ENCODE results near the gene VEZT.
"Not testable (repeated sequence)": the region's sequence is repeated elsewhere in the genome, so short reads cannot be mapped to it uniquely, and the experiment has no call there.

Gene VEZT, protein sequence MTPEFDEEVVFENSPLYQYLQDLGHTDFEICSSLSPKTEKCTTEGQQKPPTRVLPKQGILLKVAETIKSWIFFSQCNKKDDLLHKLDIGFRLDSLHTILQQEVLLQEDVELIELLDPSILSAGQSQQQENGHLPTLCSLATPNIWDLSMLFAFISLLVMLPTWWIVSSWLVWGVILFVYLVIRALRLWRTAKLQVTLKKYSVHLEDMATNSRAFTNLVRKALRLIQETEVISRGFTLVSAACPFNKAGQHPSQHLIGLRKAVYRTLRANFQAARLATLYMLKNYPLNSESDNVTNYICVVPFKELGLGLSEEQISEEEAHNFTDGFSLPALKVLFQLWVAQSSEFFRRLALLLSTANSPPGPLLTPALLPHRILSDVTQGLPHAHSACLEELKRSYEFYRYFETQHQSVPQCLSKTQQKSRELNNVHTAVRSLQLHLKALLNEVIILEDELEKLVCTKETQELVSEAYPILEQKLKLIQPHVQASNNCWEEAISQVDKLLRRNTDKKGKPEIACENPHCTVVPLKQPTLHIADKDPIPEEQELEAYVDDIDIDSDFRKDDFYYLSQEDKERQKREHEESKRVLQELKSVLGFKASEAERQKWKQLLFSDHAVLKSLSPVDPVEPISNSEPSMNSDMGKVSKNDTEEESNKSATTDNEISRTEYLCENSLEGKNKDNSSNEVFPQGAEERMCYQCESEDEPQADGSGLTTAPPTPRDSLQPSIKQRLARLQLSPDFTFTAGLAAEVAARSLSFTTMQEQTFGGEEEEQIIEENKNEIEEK

DNA sequence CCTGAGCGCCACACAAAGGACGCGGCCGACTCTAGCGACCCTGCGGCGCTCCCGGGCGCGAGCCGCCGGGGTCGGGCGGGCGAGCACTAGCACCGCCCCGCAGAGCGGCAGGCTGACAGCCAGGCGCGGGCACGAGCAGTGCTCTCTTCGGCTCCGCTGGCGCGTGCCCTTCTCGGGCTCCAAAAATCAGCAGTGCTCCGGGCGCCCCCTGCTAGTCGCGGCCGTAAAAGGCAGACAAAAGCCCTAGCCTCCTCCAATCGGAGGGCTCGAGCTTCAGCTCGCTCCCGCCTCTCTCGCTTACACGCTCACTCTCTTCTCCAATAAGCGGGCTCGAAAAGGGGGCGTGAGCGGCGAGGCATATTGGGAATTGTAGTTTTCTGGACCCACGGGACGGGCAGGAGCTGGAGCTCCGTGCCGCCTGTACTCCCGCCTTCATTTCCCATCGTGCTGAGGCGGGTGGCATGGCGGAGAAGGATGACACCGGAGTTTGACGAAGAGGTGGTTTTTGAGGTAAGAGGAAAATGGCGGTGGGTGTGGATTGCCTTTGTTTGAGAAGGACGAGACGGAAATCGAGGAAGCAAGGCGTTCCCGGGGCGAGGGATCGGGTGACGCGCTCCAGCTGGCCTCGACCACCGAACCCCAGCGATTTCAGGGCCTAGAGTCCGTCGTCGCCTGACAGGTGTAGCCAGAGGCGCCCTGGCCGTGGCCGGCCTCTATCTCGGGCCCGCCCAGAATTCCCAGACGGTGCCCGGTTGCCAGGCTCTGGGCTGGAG, at the start of gene VEZT, which contains the start of gene FGD6:
VEZT (plus strand) TSS at position 431 of the 773 bp plus-strand sequence; CDS start at position 475, 44 bp downstream.
FGD6 (minus strand) TSS at position 91 of the 773 bp plus-strand sequence. CDS start 227 bp downstream, outside the sequence.
- peak; percentile 92 to 96 (median 95) for DNase-seq (ENCODE audit: low read depth in 2 of 3, low spot score in 1 of 3)

DNA sequence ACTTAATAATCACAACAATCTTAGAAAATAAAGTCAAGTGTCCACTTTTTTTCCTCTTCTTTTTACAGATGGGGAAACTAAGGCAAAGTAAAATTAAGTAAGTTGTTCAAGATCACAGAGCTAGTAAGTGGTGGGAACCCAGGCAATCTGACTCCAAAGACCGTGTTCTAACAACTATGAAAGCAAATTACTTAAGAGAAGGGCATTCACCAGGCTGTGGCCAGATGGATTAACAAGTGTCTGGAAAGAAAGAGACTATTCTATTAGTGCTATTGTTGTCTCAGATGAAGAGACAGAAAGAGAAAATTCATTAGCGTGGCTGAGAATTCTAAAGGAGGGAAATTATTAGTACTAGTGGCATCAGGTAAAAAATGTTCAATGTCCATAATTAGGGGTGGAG, 48.9 kb upstream of the VEZT start:
- no peak for DNase-seq (ENCODE audit: low read depth in 2 of 3, low spot score in 1 of 3)

DNA sequence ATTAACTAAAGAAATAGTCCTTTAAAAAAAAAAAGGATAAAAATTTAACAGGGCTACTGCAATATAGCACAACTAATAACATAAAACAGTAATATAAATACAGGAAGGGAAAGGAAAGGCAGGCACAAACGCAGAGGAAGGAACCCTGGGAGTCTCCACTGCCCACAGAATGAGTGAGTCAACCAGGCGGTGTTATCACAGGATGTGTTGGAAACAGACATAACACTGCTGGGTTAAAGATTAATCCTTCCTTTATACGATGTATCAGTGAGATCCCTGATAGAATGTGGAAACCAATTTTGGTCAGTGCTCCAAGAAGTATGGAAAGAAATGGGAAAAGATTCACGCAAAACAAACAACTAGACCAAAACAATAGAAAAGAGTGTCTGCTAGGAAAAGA, 48.2 kb upstream of the VEZT start:
- no peak for DNase-seq (ENCODE audit: low read depth in 2 of 3, low spot score in 1 of 3)

DNA sequence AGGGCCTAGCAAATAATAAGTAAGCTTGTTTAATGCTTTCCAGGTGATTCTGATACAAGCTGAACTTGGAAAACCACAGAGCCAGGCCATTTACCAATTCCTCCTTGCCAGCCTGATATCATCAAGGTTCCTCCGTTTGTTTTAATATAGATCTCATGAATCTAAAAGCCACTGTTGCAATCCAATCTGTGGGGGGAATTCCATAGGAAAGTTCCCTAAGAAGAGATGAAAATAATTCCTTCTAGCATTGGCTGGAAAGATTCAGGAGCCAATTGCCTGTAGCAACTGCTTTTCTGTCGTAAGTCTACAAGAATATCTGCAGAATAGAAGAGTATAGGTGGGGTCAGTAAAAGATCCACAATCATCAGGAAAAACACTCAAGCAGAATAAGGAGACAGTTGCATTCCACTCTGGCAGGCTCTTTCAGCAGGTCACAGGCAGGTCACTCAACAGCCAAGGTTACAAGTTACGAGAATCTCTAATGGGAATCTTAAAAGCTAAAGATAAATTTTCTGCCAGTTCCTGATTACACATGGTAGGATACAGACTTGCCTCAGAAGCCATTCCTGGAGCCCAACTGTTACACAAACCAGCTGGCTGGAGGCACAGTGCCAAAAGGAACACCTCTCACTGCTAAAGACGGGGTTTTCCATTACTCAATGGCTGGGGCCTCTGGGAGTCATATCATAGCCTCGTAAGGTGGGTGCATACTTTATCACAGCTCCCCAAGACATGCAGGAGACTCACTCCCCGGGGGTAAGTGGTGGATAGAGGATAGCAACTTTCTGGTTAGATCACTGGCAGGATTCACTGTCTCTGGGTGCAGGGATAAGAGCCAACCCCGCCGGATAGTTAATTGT, 44.0 kb upstream of the VEZT start:
- no peak for DNase-seq (ENCODE audit: low read depth in 2 of 3, low spot score in 1 of 3)

DNA sequence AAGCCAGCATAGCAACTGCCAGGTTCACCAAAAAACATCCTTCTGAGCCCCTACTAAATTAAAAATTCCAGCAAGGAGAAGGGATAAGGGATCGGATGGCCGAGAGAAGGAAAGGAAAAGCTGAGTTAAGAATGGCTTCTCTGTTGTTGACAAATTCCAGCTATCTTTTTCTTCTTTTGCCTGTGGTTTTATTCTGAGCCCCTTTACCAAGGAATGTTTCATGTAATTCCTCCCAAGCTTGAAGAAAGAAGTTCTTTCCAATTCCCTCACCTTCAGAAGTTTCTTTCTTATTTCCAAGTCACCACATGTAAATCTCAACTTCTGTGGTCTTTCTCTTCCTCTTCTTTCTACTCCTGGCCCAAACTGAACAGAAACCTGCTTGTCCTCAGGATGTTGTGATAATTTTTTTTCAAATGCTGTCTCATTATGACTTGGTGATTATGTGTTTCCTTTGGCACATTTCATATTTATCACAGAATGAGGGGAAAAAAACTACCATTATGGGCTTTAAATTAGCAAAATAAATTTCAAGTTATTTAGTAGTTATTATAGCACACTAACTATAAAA, 40.3 kb upstream of the VEZT start:
- no peak for DNase-seq (ENCODE audit: low read depth in 2 of 3, low spot score in 1 of 3)

DNA sequence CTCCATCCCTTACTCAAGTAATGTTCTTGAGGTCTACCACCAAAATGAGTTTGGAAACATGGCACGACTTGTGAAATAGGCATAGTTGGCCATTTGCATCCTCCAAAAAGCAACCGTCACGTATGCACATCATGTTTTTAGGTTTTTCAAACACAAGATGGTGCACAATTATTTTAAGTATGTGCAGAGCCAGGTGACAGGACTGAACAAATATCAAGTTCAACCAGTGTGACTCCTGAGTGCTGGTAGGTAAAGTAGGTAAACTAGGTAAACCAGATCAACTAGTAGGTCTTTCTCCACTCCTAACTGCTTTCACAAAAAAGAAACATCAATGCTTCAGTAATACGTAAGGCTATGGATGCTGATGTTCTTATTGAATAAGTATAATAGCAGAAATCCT, 39.5 kb upstream of the VEZT start:
- no peak for DNase-seq (ENCODE audit: low read depth in 2 of 3, low spot score in 1 of 3)

DNA sequence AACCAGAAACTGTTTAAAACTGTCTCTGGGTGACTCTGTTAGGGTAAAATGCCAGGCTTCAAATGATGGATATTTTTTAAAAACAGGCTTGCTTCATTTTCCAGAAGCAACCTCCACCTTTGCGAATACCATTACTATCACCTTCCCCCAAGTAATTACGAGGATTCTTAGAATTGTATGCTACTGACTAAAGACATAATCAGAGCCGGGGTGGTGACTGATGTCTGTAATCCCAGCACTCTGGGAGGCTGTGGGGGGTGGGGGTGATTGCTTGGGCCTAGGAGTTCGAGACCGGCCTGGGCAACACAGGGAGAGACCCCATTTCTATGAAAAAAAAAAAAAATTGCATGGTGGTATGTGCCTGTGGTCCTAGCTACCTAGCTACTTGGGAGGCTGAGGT, 38.6 kb upstream of the VEZT start:
- DNase-seq (ENCODE audit: low read depth in 2 of 3, low spot score in 1 of 3), result no peak

DNA sequence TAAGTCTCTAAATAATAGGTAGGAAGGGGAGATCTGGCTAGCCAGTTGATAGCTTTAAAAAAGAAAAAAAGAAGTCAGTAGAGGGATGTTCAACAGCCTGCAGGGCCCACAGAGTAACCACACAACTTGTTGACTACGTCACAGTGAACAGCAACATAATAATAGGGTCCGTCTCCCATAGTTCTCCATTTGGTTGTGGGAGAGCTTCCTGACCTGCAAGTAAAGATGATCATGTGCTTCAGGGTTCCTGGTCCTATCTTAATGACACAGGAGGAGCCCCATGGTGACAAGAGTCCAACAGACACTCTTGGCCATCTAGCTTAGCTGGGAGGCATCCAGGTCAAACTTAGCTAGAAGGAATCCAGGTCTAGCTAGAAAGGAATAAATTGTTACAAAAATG, 36.5 kb upstream of the VEZT start:
- no peak for DNase-seq (ENCODE audit: low read depth in 2 of 3, low spot score in 1 of 3)

DNA sequence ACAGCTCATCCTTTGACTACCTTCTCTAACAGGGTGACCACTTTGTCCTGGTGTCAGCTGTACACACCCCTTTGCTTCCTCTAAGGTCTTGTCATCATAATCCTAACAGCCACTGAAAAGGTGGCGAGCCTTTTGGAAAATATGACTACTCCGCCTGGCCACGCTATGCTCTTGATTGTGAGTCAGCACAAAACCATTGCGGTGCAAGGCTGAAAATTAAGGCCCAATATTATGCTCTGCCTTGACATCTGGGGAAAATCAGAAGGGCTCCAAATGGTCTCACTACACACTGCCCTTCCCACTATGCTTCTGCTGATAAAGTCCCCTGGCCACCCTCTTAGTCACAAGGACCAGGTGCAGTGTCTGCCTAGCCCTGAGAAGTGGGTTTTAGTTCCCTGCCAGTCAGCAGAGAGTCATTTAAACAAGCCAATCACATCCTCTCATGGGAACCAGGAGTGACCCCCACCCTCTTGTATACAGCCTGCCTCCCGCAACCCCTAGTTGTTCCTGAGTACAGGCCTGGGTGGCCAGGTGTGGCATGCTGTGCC, 34.7 kb upstream of the VEZT start:
- DNase-seq (ENCODE audit: low read depth in 2 of 3, low spot score in 1 of 3), result peak in 2 of 3 donors; percentile 2 to 8

DNA sequence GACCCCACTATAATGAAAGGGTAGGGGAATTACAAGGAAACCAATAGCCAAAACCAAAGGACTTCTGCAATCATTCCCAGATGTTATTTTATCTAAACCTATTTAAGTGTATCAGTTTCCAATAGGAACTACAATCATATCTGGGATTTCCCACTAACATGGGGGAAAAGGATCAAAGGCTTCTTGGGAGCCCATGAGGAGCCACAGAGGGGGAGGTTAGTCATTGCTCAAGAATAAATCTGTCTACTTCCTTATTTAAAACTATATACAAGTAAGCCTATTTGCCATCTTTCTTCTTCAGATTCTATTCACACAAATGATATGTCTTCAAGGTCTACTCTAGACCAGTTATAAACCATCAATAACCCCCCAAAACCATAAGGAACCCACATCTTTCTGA, 33.5 kb upstream of the VEZT start:
- DNase-seq (ENCODE audit: low read depth in 2 of 3, low spot score in 1 of 3), result no peak

DNA sequence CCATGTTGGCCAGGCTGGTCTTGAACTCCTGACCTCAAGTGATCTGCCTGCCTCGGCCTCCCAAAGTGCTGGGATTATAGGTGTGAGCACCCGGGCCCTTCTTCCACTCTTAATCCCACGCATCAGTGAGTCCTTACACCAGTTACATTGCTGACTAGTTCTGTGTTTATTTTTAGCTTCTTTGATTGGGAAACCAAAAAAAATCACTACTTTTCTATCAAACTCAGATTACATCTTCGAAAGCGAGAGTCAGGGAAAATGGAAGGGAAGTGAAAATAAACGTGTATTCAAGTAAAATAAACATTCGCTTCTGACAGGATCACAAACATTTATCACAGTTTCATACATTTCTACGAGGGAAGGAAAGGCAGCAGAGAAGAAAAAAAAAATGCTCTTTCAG, 32.5 kb upstream of the VEZT start:
- DNase-seq (ENCODE audit: low read depth in 2 of 3, low spot score in 1 of 3), result no peak

DNA sequence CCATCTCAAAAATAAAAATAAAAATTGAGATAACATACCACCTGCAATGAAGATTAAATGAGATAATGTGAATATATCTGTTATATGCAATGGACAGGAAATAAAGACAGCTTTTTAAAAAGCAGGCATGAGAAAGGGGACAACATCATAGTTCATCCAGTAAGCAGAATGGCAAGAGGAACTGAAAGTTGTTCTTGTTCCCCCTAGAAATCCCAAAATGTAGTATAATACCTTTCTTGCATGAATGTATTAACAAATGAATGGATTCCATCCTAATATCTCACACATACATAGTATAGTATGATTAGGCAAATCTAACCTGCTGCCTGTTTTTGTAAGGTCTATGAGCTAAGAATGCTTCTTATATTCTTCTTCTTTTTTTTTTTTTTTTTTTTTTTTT, 31.8 kb upstream of the VEZT start:
- DNase-seq (ENCODE audit: low read depth in 2 of 3, low spot score in 1 of 3), result no peak

DNA sequence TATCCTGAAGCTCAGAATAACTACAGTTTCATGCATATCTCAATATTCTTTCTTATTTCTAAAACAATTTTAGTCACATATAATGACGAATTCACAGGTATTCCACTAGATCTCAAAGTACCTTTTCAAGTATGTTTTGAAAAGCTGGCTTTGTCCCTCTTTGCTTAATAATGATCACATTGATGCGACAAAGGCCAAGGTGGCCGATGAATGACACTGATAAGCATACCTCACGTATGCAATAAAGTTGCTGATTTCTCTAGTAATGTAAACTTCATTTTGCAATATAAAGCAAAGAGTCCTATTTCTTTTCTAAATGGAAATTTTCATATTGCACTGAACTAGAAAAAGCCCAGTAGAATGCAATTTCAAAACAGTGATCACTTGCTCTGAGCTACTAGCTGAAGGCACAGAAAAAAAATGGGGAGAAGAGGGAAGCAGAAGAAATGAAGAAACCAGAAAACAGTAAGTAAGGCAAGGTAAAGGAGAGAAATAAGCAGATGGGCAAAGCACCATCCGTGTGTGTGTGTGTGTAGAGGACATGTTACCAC, 29.7 kb upstream of the VEZT start:
- DNase-seq (ENCODE audit: low read depth in 2 of 3, low spot score in 1 of 3), result no peak

DNA sequence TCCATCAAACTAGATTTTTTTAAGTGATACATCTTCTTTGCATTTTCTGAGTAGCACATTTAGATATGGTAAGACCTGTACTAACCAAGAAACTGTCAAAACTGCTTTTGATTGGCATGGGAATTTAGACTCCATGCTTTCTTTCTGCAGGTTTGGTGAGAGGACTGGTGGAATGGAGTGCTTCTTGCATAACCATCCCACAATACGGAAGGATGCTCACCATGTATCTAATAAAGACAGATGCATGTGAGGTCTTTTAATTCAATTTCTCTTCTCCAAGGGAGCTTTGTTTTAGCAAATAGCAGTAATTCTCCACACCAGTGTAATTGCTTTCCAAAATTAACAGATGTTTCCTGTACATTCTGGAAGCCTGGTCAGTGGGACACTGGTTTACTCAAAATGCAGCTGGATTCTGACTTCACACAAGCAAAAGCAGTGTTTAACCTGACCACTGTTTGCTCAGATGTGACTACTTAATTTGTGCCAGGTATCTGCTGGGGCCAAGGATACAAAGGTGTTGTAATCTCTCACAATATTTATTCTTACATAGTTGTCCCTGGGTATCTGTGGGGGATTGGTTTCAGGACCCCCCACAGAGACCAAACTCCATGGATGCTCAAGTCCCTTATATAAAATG, 26.4 kb upstream of the VEZT start:
- no peak for DNase-seq (ENCODE audit: low read depth in 2 of 3, low spot score in 1 of 3)

DNA sequence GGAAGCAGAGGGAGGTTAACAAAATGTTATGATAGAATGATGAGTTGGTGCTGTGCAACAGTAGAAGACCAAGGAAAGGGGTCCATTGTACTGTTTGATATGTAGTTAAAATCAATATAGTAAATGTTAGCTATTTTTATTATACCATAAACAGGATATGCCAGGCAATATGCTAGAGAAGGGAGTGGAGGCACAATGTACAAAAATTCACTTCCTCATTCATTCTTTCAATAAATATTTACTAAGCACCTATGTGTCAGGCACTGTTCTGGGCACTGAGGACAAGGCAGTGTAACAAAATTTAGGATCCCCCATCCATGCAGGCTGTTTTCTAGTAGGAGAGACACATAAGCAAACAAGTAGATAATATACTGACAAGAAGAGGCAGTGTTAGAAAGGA, 25.3 kb upstream of the VEZT start:
- no peak for DNase-seq (ENCODE audit: low read depth in 2 of 3, low spot score in 1 of 3)

DNA sequence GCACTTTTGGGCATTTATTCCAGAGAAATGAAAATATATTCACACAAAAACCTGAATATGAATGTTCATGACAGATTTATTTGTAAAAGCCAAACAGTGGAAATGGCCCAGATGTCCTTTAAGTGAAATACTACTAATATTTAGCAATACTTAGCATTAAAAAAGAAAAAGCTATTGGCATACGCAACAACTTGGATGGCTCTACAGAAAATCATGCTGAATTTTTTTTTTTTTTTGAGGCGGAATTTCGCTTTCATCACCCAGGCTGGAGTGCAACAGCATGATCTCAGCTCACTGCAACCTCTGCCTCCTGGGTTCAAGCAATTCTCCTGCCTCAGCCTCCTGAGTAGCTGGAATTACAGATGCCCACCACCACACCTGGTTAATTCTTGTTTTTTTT, 24.5 kb upstream of the VEZT start:
- no peak for DNase-seq (ENCODE audit: low read depth in 2 of 3, low spot score in 1 of 3)

DNA sequence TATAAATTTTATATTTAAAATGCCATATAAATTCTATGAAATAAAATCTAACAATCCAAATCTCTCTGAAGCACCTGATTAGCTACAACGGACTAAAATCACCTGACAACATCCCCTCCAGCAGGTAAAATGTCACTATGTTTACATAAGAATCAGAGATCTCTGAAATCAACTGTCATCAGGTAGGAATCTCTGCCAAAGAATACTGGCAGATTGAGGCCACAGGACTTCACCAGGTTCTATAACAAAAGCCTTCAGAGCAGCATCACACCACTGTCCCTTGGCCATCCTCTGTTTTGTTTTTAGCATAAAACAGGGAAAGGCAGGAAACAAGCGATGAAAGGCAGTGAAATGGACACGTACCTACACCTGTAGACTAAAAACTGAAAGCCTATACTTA, 22.5 kb upstream of the VEZT start:
- no peak for DNase-seq (ENCODE audit: low read depth in 2 of 3, low spot score in 1 of 3)

DNA sequence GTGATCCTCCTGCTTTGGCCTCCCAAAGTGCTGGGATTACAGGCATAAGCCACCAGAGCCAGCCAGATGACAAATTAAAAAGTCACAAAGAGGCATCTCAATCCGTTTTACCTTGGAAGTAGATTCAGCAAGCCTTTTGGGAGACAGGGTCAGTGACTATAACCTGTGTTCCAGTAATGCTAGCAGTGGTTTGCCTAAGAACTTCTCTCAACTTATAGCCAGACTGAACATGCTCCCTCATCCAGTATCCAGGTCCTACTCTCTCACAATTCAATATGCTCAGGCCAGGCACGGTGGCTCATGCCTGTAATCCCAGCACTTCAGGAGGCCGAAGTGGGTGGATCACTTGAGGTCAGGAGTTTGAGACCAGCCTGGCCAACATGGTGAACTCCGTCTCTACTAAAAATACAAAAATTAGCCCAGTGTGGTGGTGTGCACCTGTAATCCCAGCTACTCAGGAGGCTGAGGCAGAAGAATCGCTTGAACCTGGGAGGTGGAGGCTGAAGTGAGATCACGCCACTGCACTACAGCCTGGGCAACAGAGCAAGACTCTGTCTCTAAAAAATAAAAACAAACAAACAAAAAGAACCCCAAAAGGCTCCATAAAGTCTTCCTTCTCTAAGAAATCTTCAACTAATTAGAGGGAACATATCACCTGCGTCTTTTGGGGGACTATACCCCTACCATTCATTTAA, 20.6 kb upstream of the VEZT start:
- not testable (repeated sequence) for DNase-seq (ENCODE audit: low read depth in 2 of 3, low spot score in 1 of 3)

DNA sequence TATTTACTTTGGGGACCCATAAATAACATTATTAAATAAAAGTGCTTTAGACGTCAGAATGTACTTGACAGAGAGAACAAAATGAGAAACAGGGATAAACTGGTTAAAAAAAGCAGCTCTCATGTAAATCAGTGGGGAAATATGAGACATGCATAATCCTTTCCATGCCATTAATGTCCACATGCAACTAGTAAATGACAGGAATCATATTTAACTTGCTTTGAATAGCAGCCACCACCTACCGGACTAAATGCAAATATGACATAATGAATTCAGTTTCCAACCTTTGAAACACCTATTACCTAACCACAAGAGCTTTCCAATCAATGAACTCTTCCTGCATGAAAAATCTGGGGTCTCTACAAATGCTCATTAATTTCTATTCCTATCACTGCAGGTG, 20.0 kb upstream of the VEZT start:
- DNase-seq (ENCODE audit: low read depth in 2 of 3, low spot score in 1 of 3), result no peak
